Upper lobe of left lung (tissue), 6 donors: ENCODE measurements around the gene CHPF2. TPM values are rescaled to one million over a fixed set of nuclear protein-coding genes. Genes with fewer than 3 reads are reported as not detected.
A peak's percentile ranks its signal among the peaks of the same experiment; 100 is the strongest.

Source experiments
- ATAC-seq, 2 donors: fragments of 200-7000 bp; cut with Tn5 transposase; one replicate each; pipeline ENCODE4 v1.9.1; 2022; ENCODE audit warnings: mild to moderate bottlenecking in 2 of 2, moderate library complexity in 2 of 2; ENCODE audit not compliant: low FRiP score in 2 of 2
- DNase-seq, 2 donors: peaks; one replicate each; pipeline ENCODE4 v3.0.0-alpha.2; 2019 to 2020
- H3K27ac ChIP-seq, 4 donors: fragments of 200-600 bp; sonication (generic); one replicate each; pipeline ENCODE4 v1.5.1; 2016 to 2019
- H3K27me3 ChIP-seq, 4 donors: fragments of 200-600 bp; sonication (generic); one replicate each; pipeline ENCODE4 v1.5.1; 2017 to 2019
- H3K36me3 ChIP-seq, 4 donors: fragments of 200-600 bp; sonication (generic); one replicate each; pipeline ENCODE4 v1.5.1; 2016 to 2019
- H3K4me1 ChIP-seq, 4 donors: fragments of 200-600 bp; sonication (generic); one replicate each; pipeline ENCODE4 v1.5.1; 2018 to 2019
- H3K4me3 ChIP-seq, 4 donors: fragments of 200-600 bp; sonication (generic); one replicate each; pipeline ENCODE4 v1.5.1; 2017 to 2019; ENCODE audit warnings: mild to moderate bottlenecking in 2 of 4, moderate library complexity in 1 of 4
- H3K9me3 ChIP-seq, 4 donors: fragments of 200-600 bp; sonication (generic); one replicate each; pipeline ENCODE4 v1.5.1; 2018 to 2019
- EP300 ChIP-seq, 4 donors: sonication (generic); formaldehyde crosslinking; IDR thresholded peaks; one replicate each; pipeline ENCODE4 v1.5.1; 2017; ENCODE audit warnings: antibody characterized with exemption in 4 of 4, control low read depth in 2 of 4
- POLR2A ChIP-seq, 4 donors: fragments of 450-650 bp; IDR thresholded peaks; one replicate each; pipeline ENCODE4 v1.5.1; 2016 to 2017; ENCODE audit warnings: antibody characterized with exemption in 4 of 4, mild to moderate bottlenecking in 2 of 4
- POLR2AphosphoS5 ChIP-seq, 2 donors: sonication (generic); formaldehyde crosslinking; IDR thresholded peaks; one replicate each; pipeline ENCODE4 v1.5.1; 2017; ENCODE audit warnings: antibody characterized with exemption in 2 of 2
- WGBS, 2 donors: methylation state at CpG; one replicate each; pipeline ENCODE4 v1.1.5; 2017 to 2018; 5-methylcytosine and 5-hydroxymethylcytosine counted together
- total RNA-seq, 6 donors: library from RNA; depleted of rRNA in 4 of 6; stranded (reverse); fragments of >200 nt in 4 of 6; gene quantifications; one replicate each; pipeline versions ENCODE4 v1.1.0 to v1.2.1, GENCODE V29; 2016 to 2021
- TF ChIP-seq, protein P1 (sequence below), 6 experiments: fragments of 450-650 bp in 4 of 6; fragments of 200-600 bp in 2 of 6; sonication (generic) in 2 of 6; IDR thresholded peaks; one replicate each; pipeline ENCODE4 v1.5.1; 2016 to 2019; ENCODE audit warnings: antibody characterized with exemption in 6 of 6
- donor health status: DM: no; HTN: no; CAD: no; lungs with moderate emphysema.
- donor health status: DM: no; HTN: yes; CAD: no; lungs with severe emphysema.

The CHPF2 gene
- total RNA-seq, 6 donors from 2014 or later, result 34.4 to 69.1 (median 47.4) TPM

DNA sequence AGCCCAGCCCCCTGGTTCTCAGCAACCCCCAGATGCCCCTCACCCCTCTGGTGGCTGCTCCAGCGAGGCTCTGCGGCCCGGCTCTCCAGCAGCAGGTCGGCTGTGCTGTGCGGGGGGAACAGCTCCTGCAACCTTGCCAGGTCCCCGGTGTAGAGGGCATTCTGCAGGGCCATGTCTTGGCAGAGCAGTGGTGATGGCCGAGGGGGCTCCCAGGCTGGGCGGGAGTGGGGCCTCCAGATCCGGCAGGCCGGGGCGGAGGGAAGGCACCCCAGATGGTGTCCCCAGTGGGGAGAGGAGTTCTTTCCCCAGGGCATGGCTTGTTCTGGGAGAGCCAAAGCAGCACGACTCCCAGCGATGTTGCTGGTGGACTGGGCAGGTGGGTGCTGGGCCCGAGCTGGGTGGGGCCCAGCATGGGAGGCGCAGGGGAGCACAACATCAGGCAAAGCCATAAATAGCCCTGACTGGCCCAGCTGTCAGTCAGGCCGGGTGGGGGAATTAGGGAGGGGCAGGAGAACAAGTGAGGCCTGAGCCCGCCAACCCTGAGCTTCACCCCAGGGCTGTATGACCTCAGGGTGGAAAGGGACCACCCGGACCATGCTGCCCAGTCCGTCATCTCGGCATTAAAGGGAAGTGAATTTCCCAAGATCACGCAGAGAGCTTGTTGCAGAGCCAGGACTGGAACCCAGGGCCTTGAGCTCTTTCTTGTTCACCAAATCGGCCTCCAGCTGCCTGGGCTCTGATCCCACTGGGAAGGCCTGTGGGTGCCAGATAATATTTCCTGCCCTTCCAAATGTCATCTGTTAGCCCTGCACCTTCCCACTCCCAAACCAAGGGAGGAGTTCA, 44.7 kb upstream of the CHPF2 start:
- Histone ChIP-seq H3K27ac (no peak overlapping the region), H3K4me3 (no peak overlapping the region), H3K36me3 (no peaks in the 10 kb centered on the region), H3K4me1 (no peaks in the 10 kb centered on the region), H3K9me3 (no peaks in the 10 kb centered on the region), H3K27me3 (no peaks in the 10 kb centered on the region)
- DNase-seq (peak in 1 of 2 donors; percentile 66), ATAC-seq (no peak)
- TF ChIP-seq EP300 (IDR thresholded peaks at IDR 0.05) (no peak), POLR2A (IDR thresholded peaks at IDR 0.05) (no peak), POLR2AphosphoS5 (IDR thresholded peaks at IDR 0.05) (no peak)
- TF ChIP-seq, protein P1, sequence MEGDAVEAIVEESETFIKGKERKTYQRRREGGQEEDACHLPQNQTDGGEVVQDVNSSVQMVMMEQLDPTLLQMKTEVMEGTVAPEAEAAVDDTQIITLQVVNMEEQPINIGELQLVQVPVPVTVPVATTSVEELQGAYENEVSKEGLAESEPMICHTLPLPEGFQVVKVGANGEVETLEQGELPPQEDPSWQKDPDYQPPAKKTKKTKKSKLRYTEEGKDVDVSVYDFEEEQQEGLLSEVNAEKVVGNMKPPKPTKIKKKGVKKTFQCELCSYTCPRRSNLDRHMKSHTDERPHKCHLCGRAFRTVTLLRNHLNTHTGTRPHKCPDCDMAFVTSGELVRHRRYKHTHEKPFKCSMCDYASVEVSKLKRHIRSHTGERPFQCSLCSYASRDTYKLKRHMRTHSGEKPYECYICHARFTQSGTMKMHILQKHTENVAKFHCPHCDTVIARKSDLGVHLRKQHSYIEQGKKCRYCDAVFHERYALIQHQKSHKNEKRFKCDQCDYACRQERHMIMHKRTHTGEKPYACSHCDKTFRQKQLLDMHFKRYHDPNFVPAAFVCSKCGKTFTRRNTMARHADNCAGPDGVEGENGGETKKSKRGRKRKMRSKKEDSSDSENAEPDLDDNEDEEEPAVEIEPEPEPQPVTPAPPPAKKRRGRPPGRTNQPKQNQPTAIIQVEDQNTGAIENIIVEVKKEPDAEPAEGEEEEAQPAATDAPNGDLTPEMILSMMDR (IDR thresholded peaks at IDR 0.05), result no peak
- 65 to 87% methylated on average over 11 to 22 of the region's 22 CpGs for WGBS, 2 donors

DNA sequence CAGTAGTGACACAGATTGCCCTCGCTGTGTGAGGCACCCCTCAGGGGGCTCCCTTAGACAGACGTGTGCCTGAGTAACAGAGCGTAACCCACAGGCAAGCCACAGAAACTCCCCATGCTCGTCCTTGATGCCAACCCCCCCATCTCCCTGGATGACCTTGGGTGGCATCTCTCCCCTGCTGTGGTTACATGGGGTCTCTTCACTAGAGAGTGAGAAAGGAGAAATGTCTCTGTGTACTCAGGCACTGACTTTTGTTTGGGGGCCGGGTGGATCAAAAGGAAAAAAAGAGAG, 44.1 kb upstream of the CHPF2 start:
- 56 to 65% methylated on average over 4 to 5 of the region's 5 CpGs for WGBS, 2 donors

DNA sequence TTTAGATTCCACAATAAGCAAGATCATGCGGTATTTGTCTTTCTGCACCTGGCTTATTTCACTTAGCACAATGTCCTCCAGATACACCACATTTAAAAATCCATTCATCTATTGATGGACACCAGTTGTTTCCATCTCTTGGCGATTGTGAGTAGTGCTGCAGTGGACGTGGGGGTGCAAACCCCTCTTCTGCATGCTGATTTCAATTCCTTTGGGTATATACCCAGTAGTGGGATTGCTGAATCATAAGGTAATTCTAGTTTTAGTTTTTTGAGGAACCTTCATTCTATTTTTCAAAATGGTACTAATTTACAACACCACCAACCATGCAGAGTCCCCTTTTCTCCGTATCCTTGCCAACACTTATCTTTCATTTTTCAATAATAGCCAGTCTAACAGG, 43.2 kb upstream of the CHPF2 start:
- no peak for ATAC-seq
- H3K27me3 ChIP-seq, result no peaks in the 10 kb centered on the region

More for the DNA sequence above, 44.1 kb upstream of the CHPF2 start:
- Histone ChIP-seq H3K36me3 (no peaks in the 10 kb centered on the region), H3K4me3 (no peak overlapping the region), H3K27me3 (no peaks in the 10 kb centered on the region), H3K27ac (no peak overlapping the region), H3K9me3 (no peaks in the 10 kb centered on the region), H3K4me1 (no peaks in the 10 kb centered on the region)
- DNase-seq, result no peak
- TF ChIP-seq POLR2AphosphoS5 (IDR thresholded peaks at IDR 0.05) (no peak), EP300 (IDR thresholded peaks at IDR 0.05) (no peak), POLR2A (IDR thresholded peaks at IDR 0.05) (no peak)
- TF ChIP-seq, protein P1 (IDR thresholded peaks at IDR 0.05), result no peak
- ATAC-seq, result no peak

DNA sequence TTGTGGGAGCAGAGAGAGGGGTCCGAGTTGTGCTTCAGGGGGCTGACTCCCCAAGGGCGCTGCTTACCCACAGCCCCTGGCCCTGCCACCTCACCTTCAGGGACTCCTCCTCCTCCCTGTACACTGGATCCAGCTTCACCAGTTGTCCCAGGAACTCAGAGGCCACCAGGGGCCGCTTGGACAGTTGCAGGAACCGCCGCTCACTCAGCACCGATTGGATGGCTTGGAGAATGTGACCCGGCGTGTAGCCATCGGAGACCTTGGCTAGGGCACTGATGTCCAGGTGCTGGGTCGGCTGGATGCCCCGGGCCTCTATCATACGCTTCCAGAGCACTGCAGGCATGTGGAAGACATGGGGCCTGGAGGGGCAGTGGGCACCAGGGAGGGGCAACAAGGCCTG, 40.7 kb upstream of the CHPF2 start:
- H3K4me1 ChIP-seq, result no peaks in the 10 kb centered on the region

More for the DNA sequence above, 43.2 kb upstream of the CHPF2 start:
- TF ChIP-seq POLR2AphosphoS5 (IDR thresholded peaks at IDR 0.05) (no peak), EP300 (IDR thresholded peaks at IDR 0.05) (no peak), POLR2A (IDR thresholded peaks at IDR 0.05) (no peak)
- TF ChIP-seq, protein P1 (IDR thresholded peaks at IDR 0.05), result no peak
- DNase-seq, result no peak
- Histone ChIP-seq H3K36me3 (no peaks in the 10 kb centered on the region), H3K9me3 (no peaks in the 10 kb centered on the region), H3K4me1 (no peaks in the 10 kb centered on the region), H3K27ac (no peak overlapping the region), H3K4me3 (no peak overlapping the region)
- WGBS, 2 donors, result 71 to 76% methylated on average over 4 of the region's 4 CpGs

More for the DNA sequence above, 40.7 kb upstream of the CHPF2 start:
- ATAC-seq, result no peak
- no peak for TF ChIP-seq POLR2AphosphoS5 (IDR thresholded peaks at IDR 0.05)
- no peak for TF ChIP-seq EP300 (IDR thresholded peaks at IDR 0.05)
- TF ChIP-seq, protein P1 (IDR thresholded peaks at IDR 0.05), result no peak
- TF ChIP-seq POLR2A (IDR thresholded peaks at IDR 0.05), result no peak
- 72 to 79% methylated on average over 4 to 12 of the region's 12 CpGs for WGBS, 2 donors
- H3K27me3 ChIP-seq, result no peaks in the 10 kb centered on the region
- H3K9me3 ChIP-seq, result no peaks in the 10 kb centered on the region
- H3K4me3 ChIP-seq, result no peak overlapping the region
- no peak overlapping the region for H3K27ac ChIP-seq
- no peak for DNase-seq
- H3K36me3 ChIP-seq, result no peaks in the 10 kb centered on the region
